Neural cell (in vitro differentiated cells): ENCODE data around the gene CA12. TPM values are rescaled to one million over a fixed set of nuclear protein-coding genes. Genes with fewer than 3 reads are reported as not detected.

Source experiments
- H2AFZ ChIP-seq: fragments of 200-600, 300-800 bp; sonication (generic), shearing (Covaris generic); 2 replicates; pipeline ENCODE4 v1.6.0; 2014; ENCODE audit warnings: low read depth, mild to moderate bottlenecking, antibody characterized with exemption, low read length, moderate library complexity
- H3F3A ChIP-seq: fragments of 200-600 bp; shearing (Covaris generic); 2 replicates; pipeline ENCODE4 v1.6.1; 2016; ENCODE audit warnings: mild to moderate bottlenecking, moderate library complexity, mixed read lengths, antibody characterized with exemption, low read length; ENCODE audit not compliant: insufficient read depth, poor library complexity, severe bottlenecking
- H3K27ac ChIP-seq: fragments of 200-600, 300-800 bp; sonication (generic), shearing (Covaris generic); 2 replicates; pipeline ENCODE4 v1.5.1; 2014; ENCODE audit warnings: mild to moderate bottlenecking, low read length, moderate library complexity
- H3K27me3 ChIP-seq: fragments of 300-800, 200-600 bp; sonication (generic), shearing (Covaris generic); 2 replicates; pipeline ENCODE4 v1.6.0; 2014; ENCODE audit warnings: mild to moderate bottlenecking, low read depth, low read length, moderate library complexity; ENCODE audit not compliant: insufficient read depth
- H3K36me3 ChIP-seq: fragments of 300-800, 200-600 bp; sonication (generic), shearing (Covaris generic); 2 replicates; pipeline ENCODE4 v1.5.1; 2014; ENCODE audit warnings: mild to moderate bottlenecking, antibody characterized with exemption, low read length, moderate library complexity; ENCODE audit not compliant: insufficient read depth
- H3K4me2 ChIP-seq: fragments of 300-800, 200-600 bp; sonication (generic), shearing (Covaris generic); 2 replicates; pipeline ENCODE4 v1.6.0; 2014; ENCODE audit warnings: mild to moderate bottlenecking, low read length
- H3K4me3 ChIP-seq: fragments of 300-800, 200-600 bp; sonication (generic), shearing (Covaris generic); 2 replicates; pipeline ENCODE4 v1.5.1; 2014; ENCODE audit warnings: mild to moderate bottlenecking, low read length, moderate library complexity
- H3K79me2 ChIP-seq: fragments of 200-600 bp; shearing (Covaris generic); replicated peaks from 2 replicates; pipeline ENCODE4 v1.6.0; 2014; ENCODE audit warnings: mild to moderate bottlenecking, low read length, moderate library complexity; ENCODE audit not compliant: insufficient read depth
- H3K9ac ChIP-seq: fragments of 300-800, 200-600 bp; sonication (generic), shearing (Covaris generic); 2 replicates; pipeline ENCODE4 v1.6.1; 2016; ENCODE audit warnings: mild to moderate bottlenecking, low read length, mixed read lengths
- H3K9me2 ChIP-seq: fragments of 200-600 bp; shearing (Covaris generic); 2 replicates; pipeline ENCODE4 v1.6.1; 2016; ENCODE audit warnings: mild to moderate bottlenecking, low read length, mixed read lengths; ENCODE audit not compliant: insufficient read depth
- H3K9me3 ChIP-seq: fragments of 200-600, 300-800 bp; sonication (generic), shearing (Covaris generic); 2 replicates; pipeline ENCODE4 v1.6.1; 2016; ENCODE audit warnings: mild to moderate bottlenecking, mixed run types, low read length, moderate library complexity, mixed read lengths
- H4K20me1 ChIP-seq: fragments of 200-600 bp; shearing (Covaris generic); 2 replicates; pipeline ENCODE4 v1.6.1; 2016; ENCODE audit warnings: mild to moderate bottlenecking, mixed run types; ENCODE audit not compliant: insufficient read depth
- CTCF ChIP-seq: fragments of 450-650 bp; IDR thresholded peaks from 2 replicates; pipeline ENCODE4 v1.5.1; 2014; ENCODE audit warnings: antibody characterized with exemption, mild to moderate bottlenecking, moderate library complexity; ENCODE audit not compliant: poor library complexity, severe bottlenecking
- EP300 ChIP-seq: fragments of 450-650 bp; conservative IDR thresholded peaks from 2 replicates; pipeline ENCODE4 v1.6.1; 2014; ENCODE audit warnings: antibody characterized with exemption, mild to moderate bottlenecking, moderate library complexity; ENCODE audit not compliant: poor library complexity, severe bottlenecking
- EZH2 ChIP-seq: fragments of 200-600, 300-800 bp; shearing (Covaris generic), sonication (generic); IDR thresholded peaks from 2 replicates; pipeline ENCODE4 v1.6.1; 2014; ENCODE audit warnings: antibody characterized with exemption, low read length, borderline replicate concordance, mild to moderate bottlenecking; ENCODE audit not compliant: insufficient read depth, poor library complexity, severe bottlenecking
- MXI1 ChIP-seq: fragments of 450-650 bp; conservative IDR thresholded peaks from 2 replicates; pipeline ENCODE4 v1.6.1; 2014; ENCODE audit warnings: antibody characterized with exemption, mild to moderate bottlenecking; ENCODE audit not compliant: poor library complexity, severe bottlenecking
- POLR2AphosphoS5 ChIP-seq: IDR thresholded peaks from 2 replicates; pipeline ENCODE4 v1.6.1; 2012
- RAD21 ChIP-seq: fragments of 450-650 bp; conservative IDR thresholded peaks from 2 replicates; pipeline ENCODE4 v1.6.1; 2014; ENCODE audit warnings: antibody characterized with exemption, mild to moderate bottlenecking, moderate library complexity
- REST ChIP-seq: IDR thresholded peaks from 2 replicates; pipeline ENCODE4 v1.6.1; 2012; ENCODE audit warnings: borderline replicate concordance
- SMC3 ChIP-seq: fragments of 450-650 bp; conservative IDR thresholded peaks from 2 replicates; pipeline ENCODE4 v1.6.1; 2014; ENCODE audit warnings: antibody characterized with exemption, mild to moderate bottlenecking, moderate library complexity; ENCODE audit not compliant: poor library complexity
- TAF1 ChIP-seq: IDR thresholded peaks from 2 replicates; pipeline ENCODE4 v1.6.1; 2012; ENCODE audit warnings: low read depth
- polyA plus RNA-seq: library from polyadenylated mRNA; depleted of rRNA; stranded (reverse); fragments of >200 nt; gene quantifications from 2 replicates; pipeline ENCODE4 v1.2.3, GENCODE V29; 2014

The CA12 gene
- polyA plus RNA-seq, 1 donor from 2014 or later: 0.11 TPM

DNA sequence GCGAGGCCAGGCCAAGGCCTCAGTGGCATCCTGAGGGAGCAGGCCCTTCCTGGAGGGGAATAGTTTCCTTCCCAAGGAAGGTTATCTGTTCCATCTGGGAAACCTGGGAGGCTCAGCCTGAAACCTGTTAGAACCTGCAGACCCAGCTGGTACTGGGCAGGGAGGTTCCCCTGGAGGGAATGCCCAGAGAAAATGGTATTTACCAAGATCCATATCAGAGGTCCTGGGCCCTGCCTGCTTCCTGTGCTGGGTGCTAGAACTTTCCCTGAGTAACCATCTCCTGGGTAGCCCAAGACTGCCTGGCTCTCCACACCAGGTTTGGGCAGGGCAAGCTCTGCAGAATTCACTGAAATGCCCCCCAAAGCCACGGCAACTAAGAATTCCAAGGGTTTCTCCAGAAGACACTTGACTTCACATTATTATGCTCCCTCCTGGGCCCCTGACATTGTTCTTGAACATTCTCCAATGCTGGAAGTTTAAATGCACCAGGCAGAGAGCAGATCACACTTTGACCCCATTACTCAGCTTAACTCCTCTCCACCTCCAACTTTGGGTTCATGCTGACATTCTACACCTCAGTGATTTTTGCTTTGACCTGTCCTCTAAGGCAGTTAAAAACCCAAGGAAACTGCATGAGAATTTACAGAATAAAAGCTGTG is 2.0 kb downstream of the CA12 start:
- Histone ChIP-seq H3K9me3 (no peaks in the 10 kb centered on the region), H3K9ac (no peak overlapping the region), H4K20me1 (no peaks in the 10 kb centered on the region), H3K4me2 (no peak overlapping the region), H3K4me3 (no peak overlapping the region), H3K27ac (no peak overlapping the region), H3F3A (no peaks in the 10 kb centered on the region), H3K79me2 (no peaks in the 10 kb centered on the region), H3K36me3 (no peaks in the 10 kb centered on the region), H2AFZ (no peak overlapping the region), H3K9me2 (no peaks in the 10 kb centered on the region), H3K27me3 (peaks cover 15% of the 10 kb centered on the region)
- no peak for TF ChIP-seq POLR2AphosphoS5
- TF ChIP-seq RAD21: no peak
- TF ChIP-seq MXI1: no peak
- no peak for TF ChIP-seq CTCF
- no peak for TF ChIP-seq TAF1
- no peak for TF ChIP-seq EZH2
- TF ChIP-seq REST: no peak
- no peak for TF ChIP-seq EP300
- no peak for TF ChIP-seq SMC3

DNA sequence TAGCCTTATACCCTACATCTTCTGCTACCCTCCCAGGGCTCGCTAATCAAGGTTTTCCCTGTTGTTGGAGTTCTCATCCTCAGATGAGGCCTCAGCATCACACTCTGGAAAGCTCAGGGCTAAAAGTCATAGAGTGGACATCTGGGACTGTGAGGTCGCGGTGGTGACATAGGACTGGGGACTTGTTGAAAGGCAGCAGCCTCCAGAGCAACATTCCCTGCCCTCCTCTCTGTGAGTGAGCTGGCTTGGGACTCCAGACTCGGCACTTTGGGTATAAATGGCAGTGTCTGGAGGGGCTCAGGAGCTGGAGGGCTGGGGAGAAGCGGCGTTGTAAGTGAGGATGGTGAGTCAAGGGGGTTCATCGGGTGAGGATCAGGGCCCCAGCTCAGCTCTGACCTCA is 2.7 kb downstream of the CA12 start:
- Histone ChIP-seq H3K79me2 (no peaks in the 10 kb centered on the region), H2AFZ (no peak overlapping the region), H3K9me3 (no peaks in the 10 kb centered on the region), H3K9me2 (no peaks in the 10 kb centered on the region), H3F3A (no peaks in the 10 kb centered on the region), H4K20me1 (no peaks in the 10 kb centered on the region), H3K36me3 (no peaks in the 10 kb centered on the region), H3K9ac (no peak overlapping the region), H3K4me3 (no peak overlapping the region), H3K27me3 (peaks cover 15% of the 10 kb centered on the region), H3K4me2 (no peak overlapping the region), H3K27ac (no peak overlapping the region)
- TF ChIP-seq EZH2 (no peak), RAD21 (no peak), EP300 (no peak), MXI1 (no peak), SMC3 (no peak), POLR2AphosphoS5 (no peak), TAF1 (no peak), CTCF (no peak), REST (no peak)
